ENCODE results near the gene SGTA.

Gene SGTA

GRCh38 chr19:2809387-2810140 is 26.5 kb upstream of the SGTA start:
- no peak for DNase-seq

- no peak for DNase-seq
Measured at GRCh38 chr19:2808129-2808941, 25.3 kb upstream of the SGTA start.

GRCh38 chr19:2807379-2808128 is 24.5 kb upstream of the SGTA start:
- no peak for DNase-seq

- DNase-seq: no peak
Measured at GRCh38 chr19:2806736-2807378, 23.8 kb upstream of the SGTA start.

- no peak for DNase-seq
Measured at GRCh38 chr19:2805991-2806649, 23.0 kb upstream of the SGTA start.

GRCh38 chr19:2805261-2805900 is 22.3 kb upstream of the SGTA start:
- DNase-seq: no peak

- DNase-seq: no peak
Measured at GRCh38 chr19:2804156-2805004, 21.3 kb upstream of the SGTA start.

GRCh38 chr19:2803486-2804155 is 20.5 kb upstream of the SGTA start:
- DNase-seq: no peak

- no peak for DNase-seq
Measured at GRCh38 chr19:2802826-2803225, 19.8 kb upstream of the SGTA start.

- no peak for DNase-seq
Measured at GRCh38 chr19:2800506-2800905, 17.4 kb upstream of the SGTA start.

- no peak for DNase-seq
Measured at GRCh38 chr19:2799273-2800020, 16.4 kb upstream of the SGTA start.

GRCh38 chr19:2798733-2799132 is 15.7 kb upstream of the SGTA start:
- no peak for DNase-seq

GRCh38 chr19:2798158-2798685 is 15.1 kb upstream of the SGTA start:
- no peak for DNase-seq

GRCh38 chr19:2797280-2797679 is 14.2 kb upstream of the SGTA start:
- DNase-seq: no peak

- DNase-seq: no peak
Measured at GRCh38 chr19:2796659-2797266, 13.7 kb upstream of the SGTA start.

- DNase-seq: no peak
Measured at GRCh38 chr19:2795827-2796658, 13.0 kb upstream of the SGTA start.

- no peak for DNase-seq
Measured at GRCh38 chr19:2793577-2793976, 10.5 kb upstream of the SGTA start.

GRCh38 chr19:2793126-2793525 is 10.1 kb upstream of the SGTA start:
- no peak for DNase-seq
